GM19452 (cell line): Measurements from ENCODE around the gene SDK1.

Experiments used
- ATAC-seq: cut with Tn5 transposase; IDR thresholded peaks from one replicate; pipeline ENCODE4 v1.9.1; 2021; ENCODE audit not compliant: unreplicated experiment

The SDK1 gene

DNA sequence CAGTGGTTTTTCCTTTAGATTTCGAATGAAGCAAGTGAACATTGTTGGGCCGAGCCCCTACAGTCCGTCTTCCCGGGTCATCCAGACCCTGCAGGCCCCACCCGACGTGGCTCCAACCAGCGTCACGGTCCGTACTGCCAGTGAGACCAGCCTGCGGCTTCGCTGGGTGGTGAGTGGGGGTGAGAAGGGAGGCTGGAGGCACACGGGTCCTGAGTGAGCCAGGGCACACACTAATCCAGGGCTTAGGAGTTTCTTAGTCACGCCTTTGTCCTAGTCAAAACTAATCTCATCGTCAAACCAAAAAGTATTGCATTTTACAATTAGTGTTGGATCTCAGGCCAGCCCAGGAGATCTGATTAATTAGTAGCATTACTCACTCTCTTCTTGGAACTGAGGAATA, 812.2 kb downstream of the SDK1 start:
- no peak for ATAC-seq

DNA sequence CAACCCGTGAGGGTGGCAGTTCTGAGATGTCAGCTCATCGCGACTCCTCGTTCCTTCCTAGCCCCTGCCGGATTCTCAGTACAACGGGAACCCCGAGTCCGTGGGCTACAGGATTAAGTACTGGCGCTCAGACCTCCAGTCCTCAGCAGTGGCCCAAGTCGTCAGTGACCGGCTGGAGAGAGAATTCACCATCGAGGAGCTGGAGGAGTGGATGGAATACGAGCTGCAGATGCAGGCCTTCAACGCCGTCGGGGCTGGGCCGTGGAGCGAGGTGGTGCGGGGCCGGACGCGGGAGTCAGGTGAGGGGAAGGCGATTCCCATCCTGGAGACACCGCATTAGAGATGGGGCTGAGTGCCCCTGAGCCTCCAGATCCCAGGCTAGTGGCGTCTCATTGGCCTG, 812.9 kb downstream of the SDK1 start:
- ATAC-seq: no peak

DNA sequence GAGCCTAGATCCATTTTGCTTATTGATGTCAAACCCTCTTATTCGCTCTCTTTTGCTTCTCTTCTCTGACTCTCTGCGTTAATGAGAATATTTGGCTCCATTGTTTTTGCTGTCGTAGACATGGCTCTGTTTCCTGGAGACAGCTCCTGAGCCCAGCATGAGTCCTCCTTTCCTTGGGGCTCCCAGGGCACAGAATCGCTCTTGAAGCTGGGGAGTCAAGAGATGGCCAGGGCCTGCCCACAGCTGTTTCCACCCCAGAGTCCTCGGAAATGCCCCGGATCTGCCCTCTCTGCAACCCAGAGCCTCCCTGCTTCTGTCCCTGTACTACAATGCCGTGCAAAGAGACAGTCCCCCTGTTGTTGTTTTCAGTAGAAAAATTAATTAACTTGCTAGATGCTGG, 814.4 kb downstream of the SDK1 start:
- ATAC-seq: no peak

DNA sequence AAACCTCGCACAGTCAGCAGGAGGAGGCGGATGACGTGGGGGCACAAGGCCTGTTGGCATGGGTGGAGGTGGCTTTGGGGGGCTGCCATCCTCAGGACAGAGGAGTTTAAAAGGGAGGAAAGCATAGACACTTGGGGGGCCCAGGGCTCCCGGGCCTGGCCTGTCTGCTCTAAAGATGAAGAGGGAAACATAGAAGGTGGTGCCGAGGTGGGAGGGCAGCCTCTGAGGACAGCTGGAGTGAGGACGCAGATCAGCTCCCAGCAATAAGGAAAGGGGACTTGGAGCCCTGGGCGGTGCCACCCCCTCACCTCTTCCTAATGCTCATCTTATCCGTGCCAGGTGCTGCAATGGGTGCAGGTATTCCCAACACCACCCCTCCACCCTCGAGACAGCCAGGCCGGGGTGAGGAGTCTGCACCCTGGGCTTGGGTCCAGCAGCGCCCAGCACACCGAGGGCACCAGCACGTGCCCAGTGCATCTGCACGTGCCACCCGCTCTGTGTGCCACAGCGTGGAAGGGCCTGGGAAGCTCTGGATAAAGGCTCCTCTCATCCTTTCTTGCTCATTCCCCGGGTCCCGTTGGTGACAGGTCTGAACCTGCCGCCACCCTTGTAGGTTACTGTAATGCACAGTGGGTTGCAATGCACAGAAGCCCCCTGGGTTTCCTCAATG, 815.0 kb downstream of the SDK1 start:
- ATAC-seq: no peak

DNA sequence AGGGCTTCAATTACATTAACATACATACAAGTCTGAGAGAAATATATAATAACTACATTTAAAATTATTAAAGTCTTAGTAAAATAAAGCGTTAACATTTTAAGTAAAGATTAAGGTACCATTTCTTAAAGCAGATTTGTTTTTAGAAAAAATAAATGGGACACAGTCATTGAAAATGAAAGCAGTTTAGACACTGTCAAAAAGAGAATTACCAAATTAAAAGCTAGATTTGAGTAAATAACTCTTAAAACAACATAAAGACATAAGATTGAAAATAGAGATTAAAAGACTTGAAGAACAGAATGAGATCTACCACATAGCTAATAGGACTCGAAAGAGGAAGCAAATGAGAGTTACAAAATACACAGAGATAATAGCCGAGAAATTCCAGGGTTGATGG, 818.8 kb downstream of the SDK1 start:
- no peak for ATAC-seq

DNA sequence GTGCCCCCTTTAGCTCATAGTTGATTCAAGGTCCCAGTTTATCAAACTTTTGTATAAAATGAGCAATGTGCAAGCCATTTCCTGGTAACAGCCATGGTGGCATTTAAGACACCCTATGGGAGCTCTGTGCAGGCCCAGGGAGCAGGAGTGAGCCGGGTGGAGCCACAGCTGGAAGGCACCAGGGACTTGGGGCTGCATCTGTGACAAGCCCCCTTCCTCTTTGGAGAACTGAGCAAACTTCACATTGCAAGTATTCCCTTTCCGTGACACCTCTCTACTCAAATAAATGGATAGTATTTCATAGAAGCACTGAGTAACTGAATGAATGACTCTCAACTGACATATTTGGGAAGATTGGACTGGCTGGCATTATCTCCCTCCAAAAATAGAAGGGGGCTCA, 822.3 kb downstream of the SDK1 start:
- no peak for ATAC-seq

DNA sequence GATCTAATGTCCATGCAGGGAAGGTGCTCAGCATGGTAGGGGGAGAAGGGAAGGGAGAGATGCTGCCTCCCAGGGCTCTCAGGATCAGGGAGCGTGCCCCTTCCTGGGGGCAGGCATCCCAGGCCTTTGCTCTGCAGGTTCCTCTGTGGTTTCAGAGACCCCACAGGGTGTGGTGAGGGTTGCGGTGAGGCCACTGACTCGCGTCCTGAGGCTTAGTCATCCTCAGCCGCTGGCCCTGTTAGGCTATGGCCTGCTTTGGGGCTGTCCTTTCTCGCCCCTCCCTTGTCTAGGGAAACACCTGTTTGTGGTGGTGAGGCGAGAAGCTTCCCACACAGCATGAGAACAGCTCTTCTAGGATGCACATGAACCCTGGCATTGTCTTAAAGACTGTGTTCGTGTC, 822.8 kb downstream of the SDK1 start:
- no peak for ATAC-seq

DNA sequence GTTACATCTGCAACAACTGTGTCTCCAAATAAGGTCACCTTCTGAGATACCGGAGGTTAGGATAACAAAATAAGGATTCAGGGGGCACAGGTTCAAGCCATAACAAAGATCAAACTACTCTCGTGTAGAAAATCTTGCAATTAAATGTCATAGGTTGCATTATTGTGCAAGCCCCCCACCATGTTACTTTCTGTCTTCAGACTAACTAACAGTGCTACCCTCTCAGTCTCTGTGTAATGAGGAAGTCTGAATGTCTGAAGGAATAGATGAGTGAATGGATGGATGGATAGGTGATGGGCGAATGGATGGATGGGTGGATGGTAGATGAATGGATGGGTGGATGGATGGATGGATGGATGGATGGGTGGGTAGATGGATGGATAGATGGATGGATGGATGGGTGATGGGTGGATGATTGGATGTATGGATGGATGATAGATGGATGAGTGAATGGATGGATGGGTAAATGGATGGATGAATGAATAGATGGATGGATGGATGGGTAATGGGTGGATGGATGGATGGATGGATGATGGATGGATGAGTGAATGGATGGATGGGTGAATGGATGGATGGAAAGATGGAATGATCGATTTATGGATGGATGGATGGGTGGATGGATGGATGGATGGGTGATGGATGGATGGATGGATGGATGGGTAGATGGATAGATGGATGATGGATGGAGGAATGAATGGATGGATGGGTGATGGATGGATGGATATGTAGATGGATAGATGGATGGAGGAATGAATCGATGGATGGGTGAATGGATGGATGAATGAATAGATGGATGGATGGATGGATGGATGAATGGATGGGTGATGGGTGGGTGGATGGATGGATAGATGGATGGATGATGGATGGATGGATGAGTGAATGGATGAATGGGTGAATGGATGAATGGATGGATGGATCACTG, 823.8 kb downstream of the SDK1 start:
- ATAC-seq: no peak

DNA sequence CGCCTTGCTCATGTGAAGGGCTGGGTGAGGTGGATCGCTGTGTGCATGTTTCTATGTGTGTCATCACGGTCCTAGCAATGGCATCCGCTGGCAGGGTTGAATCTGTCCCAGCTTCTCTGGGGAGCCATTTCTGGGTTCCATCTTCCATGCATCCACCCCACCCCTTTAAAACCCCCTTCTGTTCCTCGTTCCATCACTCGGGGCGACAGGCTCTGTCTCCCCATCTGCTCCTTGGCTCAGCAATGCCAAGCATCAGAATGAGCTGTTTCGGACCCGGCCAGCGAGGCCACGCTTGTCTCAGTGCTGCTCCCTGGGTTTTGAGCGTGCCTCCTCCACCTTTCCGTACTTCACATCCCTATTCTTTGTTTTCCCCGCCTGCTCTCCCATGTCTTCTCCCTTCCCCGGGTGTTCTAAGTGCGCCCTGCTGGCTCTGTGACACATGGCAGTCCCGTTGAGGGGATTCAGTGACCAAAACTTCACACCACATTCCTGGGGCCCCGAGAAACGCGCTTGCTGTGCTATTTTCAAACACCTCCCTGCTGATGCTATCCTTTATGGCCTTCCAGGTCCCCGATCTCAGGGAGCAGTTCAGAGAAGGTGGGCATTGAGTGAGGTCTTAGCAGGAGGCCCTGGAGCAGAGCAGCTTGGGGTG, 827.0 kb downstream of the SDK1 start:
- no peak for ATAC-seq

DNA sequence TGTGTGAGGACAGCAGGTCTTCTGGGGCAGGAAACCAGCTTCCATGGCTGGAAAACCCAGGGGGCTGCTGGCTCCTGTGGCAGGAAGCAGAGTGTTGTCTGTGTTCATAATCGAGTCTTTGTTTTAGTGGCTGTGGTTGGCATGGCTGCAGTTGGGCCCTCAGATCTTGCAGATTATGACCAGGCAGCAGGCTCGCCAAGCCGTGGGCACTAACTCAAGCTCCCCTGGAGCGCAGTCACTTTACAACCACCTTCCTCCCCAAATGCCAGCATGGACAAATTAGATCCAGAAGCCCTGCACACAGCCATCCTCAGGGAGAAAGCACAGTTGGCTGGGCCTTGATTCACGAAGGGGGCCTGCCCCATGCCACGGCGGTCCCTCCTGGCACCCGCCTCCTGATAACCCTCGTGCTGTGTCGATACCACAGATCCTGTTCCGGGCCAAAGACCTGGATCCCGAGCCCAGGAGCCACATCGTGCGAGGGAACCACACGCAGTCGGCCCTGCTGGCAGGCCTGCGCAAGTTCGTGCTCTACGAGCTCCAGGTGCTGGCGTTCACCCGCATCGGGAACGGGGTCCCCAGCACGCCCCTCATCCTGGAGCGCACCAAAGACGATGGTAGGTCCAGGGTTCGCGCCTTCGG, 828.5 kb downstream of the SDK1 start:
- no peak for ATAC-seq

DNA sequence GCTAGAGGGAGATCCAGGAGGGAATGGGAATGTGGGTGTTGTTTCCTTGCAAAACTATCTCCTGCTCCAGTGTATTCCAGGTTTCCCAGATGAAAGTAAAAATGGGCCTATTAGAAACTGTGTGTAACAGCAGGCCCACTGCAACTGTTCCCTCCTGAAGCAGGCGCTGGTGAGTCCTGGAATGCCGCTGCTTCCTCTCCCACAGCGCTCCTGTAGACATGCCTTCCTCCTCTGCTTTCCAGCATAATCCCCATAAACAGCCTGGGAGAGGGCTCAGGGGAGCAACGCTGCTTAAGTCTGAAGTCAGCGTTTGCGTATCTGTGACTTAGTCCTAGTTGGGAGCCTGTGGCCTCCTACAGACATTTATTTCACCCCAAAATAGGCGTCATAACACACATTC, 830.0 kb downstream of the SDK1 start:
- ATAC-seq: no peak

DNA sequence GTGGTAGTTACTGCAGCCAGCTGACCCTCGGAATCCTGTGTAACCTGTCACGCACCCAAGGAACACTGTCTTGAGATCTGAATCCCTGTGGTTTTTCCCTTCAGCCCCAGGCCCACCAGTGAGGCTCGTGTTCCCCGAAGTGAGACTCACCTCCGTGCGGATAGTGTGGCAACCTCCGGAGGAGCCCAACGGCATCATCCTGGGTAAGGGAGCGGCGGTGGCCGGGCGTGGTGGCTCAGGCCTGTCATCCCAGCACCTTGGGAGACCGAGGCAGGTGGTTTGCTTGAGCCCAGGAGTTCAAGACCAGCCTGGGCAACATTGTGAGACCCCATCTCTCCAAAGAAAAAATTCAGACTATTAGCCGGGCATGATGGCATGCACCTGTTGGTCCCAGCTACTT, 831.2 kb downstream of the SDK1 start:
- ATAC-seq: no peak

DNA sequence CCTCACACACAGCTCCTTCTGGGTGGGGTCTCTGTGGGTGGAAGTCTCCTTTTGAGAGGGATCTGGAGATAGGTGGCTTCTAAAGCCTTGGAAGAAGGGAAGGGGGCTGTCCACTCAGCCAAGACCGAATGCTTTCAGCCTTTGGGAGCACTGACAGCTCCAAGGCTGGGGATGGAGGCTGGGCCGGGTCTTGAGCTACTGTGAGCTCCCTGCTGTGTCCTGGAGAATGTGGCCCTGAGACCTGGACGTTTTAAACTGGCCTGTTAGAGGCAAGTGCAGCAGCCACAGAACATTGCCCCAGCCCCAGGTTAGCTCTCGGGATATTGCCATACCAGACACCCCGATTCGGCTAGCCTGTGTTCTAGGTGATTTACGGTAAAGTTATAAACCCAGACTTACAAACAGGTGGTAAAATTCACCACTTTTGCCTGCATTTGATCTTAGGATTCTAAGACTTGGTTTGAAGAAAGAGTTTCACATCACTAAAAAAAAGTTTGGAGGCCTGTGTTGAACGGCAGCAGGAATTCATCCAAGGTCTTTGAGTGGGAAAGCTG, 832.5 kb downstream of the SDK1 start:
- no peak for ATAC-seq

DNA sequence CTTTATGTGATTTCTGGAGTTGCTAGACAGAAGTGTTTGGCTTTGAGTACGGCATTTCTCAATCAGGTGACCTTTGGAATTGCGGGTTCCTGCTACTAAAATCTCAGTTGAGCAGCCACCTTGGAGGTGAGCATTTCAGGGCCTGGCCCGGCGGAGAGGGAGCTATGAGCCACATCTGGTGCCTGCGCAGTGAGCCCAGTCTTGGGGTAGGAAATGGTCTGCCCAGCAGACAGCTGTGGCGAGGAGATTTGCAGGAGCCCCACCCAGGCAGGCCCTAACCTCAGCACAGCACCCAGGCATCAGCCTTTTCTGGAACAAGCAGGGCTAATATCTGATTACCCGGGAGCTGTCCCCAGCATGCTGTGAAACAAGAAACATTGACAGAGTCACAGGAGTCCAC, 833.2 kb downstream of the SDK1 start:
- ATAC-seq: no peak

DNA sequence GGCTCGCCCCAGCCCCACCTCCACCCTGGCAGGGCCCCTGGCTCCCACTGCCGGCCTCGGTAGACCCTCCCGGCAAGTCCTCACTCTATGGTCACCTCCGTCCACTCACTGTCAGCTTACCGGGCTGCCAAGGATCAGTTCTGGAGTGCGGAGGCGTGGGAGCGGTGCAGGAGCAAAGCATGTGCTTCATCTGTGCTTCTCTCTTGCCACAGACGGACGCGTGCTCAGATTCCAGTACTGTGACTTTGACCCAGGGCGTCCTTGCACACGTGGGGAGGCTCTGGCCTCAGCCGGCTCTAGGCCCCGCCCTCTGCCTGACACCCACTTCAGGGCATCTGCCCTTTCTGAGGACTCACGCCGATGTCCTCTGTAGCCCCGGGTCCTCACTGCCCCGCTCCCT, 833.6 kb downstream of the SDK1 start:
- ATAC-seq: no peak

DNA sequence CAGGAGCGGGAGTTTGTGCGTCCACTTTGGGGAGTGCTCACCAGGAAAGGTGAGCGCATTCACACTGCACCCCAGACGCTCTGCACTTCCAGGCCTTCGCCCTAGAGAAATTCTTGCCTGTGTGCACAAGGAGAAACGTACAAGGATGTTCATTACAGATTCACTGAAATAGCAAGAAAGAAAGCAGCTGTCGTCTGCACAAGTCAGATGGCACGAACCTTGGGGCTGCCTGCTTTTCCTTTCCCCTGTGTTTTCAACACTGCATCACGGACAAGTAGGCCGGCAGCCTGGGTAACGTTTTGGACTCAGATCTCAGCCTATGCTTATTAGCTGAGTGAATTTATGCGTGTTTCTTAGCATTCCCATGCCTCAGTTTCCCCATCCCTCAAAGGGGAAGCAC, 834.2 kb downstream of the SDK1 start:
- no peak for ATAC-seq

DNA sequence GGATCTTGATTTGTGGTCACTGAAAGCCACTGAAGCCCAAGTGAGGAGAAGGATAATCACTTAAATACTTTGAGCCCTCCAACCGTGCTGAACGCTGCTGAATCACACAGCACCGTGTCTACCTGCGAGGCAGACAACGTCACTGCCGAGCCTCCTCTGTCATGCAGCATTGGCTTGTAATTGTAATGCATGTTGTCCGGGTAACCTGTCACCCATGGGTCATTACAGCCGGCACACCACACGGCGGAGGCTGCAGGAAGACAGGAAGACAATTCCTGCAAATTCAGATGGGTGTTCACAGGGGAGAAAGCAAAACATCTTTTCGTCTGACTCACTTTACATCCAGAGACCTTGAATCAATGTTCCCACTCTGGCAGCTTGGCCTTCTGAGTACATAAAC, 835.0 kb downstream of the SDK1 start:
- ATAC-seq: no peak

DNA sequence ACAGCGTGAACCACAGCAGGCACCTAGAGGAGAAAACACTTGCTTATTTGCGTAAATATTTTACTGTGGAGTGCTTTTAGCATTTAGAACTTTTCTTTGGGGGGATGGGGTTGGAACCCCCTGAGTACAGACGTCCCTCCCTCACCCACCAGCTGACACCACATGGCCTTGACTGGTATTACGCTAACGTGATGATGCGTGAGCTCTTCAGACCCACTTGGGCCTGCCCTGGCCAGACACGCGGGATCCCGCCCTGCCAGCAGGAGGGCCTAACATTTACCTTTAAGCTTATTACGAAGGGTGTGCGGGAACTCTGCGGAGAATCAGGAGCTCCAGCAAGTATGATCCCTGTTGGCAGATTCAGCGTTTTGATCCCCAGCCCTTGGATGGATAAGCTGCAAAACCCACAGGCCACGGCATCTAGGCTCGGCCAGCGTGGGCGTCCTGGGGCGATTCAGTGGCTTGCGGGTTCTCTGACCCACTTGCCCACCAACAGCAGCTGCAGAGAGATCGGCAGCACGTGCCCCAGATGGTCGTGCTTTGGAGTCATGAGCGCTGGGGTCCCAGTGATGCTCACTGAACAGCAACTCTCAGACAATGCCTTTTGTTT, 835.6 kb downstream of the SDK1 start:
- no peak for ATAC-seq

DNA sequence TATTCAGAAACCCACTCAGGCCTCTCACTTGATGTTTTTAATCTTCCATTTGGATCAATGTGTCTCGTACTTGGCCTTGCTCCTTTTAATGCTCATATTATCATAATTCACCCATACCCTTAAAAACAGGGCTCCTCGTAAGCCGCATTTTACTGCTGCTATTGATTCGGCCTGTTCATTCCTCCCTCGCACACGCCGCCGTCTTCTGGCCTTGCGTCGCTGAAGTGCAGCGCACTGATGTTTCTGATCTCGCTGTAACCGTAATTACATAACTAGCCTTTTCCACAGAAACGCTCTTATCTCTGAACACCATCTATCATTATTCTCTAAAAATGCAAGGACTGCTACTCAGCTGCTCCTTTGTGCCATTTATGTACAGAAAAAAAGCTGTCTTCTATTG, 836.5 kb downstream of the SDK1 start:
- ATAC-seq: no peak

DNA sequence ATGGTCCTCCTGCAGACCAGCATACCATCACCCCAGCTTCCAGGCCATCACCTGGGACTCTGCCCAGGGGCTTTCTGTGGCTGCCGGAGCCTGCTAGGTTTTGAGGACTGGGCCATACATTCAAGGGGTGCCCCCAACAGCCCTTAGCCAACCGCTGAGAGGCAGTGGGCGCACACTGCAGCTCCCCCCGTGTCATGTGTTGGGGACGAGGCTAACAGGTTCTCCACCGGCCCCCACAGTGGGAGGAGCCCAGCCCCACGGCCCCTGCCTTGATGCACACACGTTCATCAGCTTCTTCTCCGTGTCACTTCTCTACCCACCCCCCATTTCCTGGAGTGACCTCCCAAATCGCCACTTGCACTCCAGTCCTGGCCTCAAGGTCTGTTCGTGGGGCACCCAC, 837.8 kb downstream of the SDK1 start:
- no peak for ATAC-seq
